ENCODE data around the gene NATD1.

NATD1 gene

DNA sequence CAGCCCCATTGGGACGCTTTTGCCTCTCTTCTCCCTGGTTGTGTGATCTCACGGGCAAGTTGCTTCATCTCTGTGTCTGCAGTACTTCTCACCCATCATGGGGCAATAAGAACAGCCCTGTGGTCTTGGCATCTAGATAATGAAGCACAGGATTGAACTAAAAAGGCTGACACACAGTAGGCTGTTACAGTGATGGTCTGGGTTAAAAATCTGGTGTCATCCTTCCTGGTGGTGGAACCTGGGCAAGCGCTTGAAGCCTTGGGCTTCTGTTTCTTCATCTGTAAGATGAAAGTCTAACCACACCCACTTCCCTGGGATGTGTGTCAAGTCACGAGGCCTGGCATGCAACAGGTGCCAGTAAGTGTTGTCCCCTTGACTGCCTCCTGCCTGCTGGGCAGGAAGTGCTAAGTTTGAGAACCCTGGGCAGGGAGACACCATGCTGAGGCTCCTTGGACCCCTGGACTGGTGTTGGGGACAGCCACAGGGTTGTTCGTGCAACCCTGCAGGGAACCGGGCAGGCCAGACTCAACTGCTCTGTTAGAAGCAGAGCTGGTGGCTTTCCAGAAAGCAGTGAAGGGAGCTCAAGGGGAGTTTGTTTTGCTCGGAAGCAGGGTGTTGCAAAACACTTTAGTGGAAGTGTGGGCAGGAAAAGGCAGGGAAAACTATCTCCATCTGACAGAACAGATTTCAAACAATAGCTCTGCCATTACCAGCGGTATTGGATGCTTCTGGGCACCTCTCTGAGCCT lies 25.4 kb upstream of the NATD1 start:
- Histone ChIP-seq H3K27me3 (ENCODE audit: insufficient read depth, low read depth) (no peaks in the 10 kb centered on the region), H3K4me2 (no peak overlapping the region), H3K4me3 (IDR thresholded peaks at IDR 0.05; ENCODE audit: insufficient read depth, low read depth, low read length) (no peak overlapping the region), H4K20me1 (ENCODE audit: insufficient read depth) (no peaks in the 10 kb centered on the region), H3K4me1 (ENCODE audit: low read depth, poor library complexity, severe bottlenecking) (peaks cover 5% of the 10 kb centered on the region), H3K27ac (no peak overlapping the region), H3K9ac (no peak overlapping the region), H3K36me3 (ENCODE audit: insufficient read depth) (no peaks in the 10 kb centered on the region), H2AFZ (ENCODE audit: low read depth) (no peak overlapping the region), H3K79me2 (ENCODE audit: insufficient read depth, low read depth) (no peaks in the 10 kb centered on the region)
- TF ChIP-seq, protein P1, sequence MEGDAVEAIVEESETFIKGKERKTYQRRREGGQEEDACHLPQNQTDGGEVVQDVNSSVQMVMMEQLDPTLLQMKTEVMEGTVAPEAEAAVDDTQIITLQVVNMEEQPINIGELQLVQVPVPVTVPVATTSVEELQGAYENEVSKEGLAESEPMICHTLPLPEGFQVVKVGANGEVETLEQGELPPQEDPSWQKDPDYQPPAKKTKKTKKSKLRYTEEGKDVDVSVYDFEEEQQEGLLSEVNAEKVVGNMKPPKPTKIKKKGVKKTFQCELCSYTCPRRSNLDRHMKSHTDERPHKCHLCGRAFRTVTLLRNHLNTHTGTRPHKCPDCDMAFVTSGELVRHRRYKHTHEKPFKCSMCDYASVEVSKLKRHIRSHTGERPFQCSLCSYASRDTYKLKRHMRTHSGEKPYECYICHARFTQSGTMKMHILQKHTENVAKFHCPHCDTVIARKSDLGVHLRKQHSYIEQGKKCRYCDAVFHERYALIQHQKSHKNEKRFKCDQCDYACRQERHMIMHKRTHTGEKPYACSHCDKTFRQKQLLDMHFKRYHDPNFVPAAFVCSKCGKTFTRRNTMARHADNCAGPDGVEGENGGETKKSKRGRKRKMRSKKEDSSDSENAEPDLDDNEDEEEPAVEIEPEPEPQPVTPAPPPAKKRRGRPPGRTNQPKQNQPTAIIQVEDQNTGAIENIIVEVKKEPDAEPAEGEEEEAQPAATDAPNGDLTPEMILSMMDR (conservative IDR thresholded peaks at IDR 0.05; ENCODE audit: low read depth, low read length): no peak

DNA sequence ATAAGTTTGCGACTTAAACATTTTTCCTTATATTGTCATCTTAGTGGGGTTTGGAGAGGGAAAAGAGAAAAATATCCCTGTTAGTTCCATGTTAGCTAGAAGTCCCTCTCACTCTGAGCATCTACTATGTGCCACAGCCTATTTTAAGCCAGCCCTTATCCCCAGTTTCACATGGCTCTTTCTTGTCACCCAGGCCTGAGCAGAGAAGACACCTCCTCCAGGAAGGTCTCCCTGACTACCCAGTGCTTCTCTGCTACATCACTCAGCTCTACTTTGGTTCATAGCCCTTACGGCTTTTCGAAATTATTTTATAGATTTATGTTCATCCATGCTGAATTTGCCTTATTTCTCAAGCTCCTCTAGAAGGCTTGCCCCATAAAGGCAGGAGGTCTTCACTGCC lies 24.1 kb upstream of the NATD1 start:
- H2AFZ ChIP-seq (ENCODE audit: low read depth): no peak overlapping the region

DNA sequence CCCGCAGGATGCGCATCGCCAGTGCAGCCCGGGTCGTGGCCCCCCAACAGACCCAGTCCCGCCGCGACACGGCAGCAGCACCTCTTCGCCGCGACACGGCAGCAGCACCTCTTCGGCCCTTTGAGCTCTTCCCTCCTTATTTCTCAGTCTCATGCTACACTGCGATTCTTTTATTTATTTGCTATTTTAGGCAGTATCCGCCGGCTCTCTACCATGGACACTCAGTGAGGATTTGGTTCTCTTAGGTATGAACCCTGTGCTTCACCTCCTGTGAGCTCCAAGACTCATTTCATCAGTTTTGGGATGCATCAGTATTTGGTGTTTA lies 23.0 kb upstream of the NATD1 start:
- no peaks in the 10 kb centered on the region for H3K79me2 ChIP-seq (ENCODE audit: insufficient read depth, low read depth)
- H4K20me1 ChIP-seq (ENCODE audit: insufficient read depth): no peaks in the 10 kb centered on the region
- peak overlapping the region; percentile 75; the same call in 1 of the 2 replicates for H2AFZ ChIP-seq (ENCODE audit: low read depth)
- H3K36me3 ChIP-seq (ENCODE audit: insufficient read depth): no peaks in the 10 kb centered on the region
- TF ChIP-seq, protein P1 (conservative IDR thresholded peaks at IDR 0.05; ENCODE audit: low read depth, low read length): no peak
- peaks cover 5% of the 10 kb centered on the region for H3K4me1 ChIP-seq (ENCODE audit: low read depth, poor library complexity, severe bottlenecking)
- no peak overlapping the region for H3K27ac ChIP-seq
- H3K4me3 ChIP-seq (IDR thresholded peaks at IDR 0.05; ENCODE audit: insufficient read depth, low read depth, low read length): no peak overlapping the region
- H3K9ac ChIP-seq: no peak overlapping the region; the same call in 1 of the 2 replicates
- no peaks in the 10 kb centered on the region for H3K27me3 ChIP-seq (ENCODE audit: insufficient read depth, low read depth)
- H3K4me2 ChIP-seq: peak overlapping the region; percentile 33

More for the DNA sequence above, 24.1 kb upstream of the NATD1 start:
- TF ChIP-seq, protein P1 (conservative IDR thresholded peaks at IDR 0.05; ENCODE audit: low read depth, low read length): no peak
- Histone ChIP-seq H3K79me2 (ENCODE audit: insufficient read depth, low read depth) (no peaks in the 10 kb centered on the region), H3K4me3 (IDR thresholded peaks at IDR 0.05; ENCODE audit: insufficient read depth, low read depth, low read length) (no peak overlapping the region), H3K4me1 (ENCODE audit: low read depth, poor library complexity, severe bottlenecking) (peaks cover 5% of the 10 kb centered on the region), H3K36me3 (ENCODE audit: insufficient read depth) (no peaks in the 10 kb centered on the region), H3K4me2 (no peak overlapping the region), H3K27me3 (ENCODE audit: insufficient read depth, low read depth) (no peaks in the 10 kb centered on the region), H4K20me1 (ENCODE audit: insufficient read depth) (no peaks in the 10 kb centered on the region), H3K27ac (no peak overlapping the region), H3K9ac (no peak overlapping the region)

DNA sequence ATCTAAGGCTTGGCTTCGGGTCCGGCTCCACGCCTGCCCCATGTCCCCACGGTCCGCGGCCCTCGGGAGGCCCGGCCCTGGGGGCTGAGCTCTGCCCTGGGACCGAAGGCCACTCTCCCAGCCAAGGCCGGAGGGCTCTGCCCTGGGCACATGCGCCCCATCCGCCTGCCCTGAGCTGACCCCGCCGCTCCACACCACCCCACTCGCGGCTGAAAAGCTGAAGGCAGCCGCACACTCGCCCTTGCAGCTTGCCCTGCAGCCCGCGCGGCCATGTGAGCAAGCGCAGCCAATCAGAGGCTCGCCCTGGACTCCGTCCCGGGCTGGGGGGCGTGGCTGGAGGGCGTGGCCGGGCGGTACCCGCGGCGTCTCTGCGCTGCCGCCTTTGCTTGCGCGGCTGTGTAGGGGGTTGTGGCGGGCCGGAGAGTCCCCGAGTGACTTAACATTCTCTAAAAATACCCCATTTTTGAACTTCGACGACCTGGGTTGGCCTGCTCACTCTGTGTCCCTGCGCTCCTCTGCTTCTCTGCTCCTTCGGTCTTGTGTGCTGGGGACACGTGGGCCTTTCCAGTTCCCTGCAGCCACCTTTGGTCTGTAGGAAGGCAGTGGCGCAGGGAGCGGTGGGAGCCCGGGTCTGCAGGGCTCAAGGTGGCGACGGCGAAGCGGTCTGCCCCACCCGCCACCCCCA lies 22.5 kb upstream of the NATD1 start:
- TF ChIP-seq, protein P1 (conservative IDR thresholded peaks at IDR 0.05; ENCODE audit: low read depth, low read length): no peak
- no peaks in the 10 kb centered on the region for H3K27me3 ChIP-seq (ENCODE audit: insufficient read depth, low read depth)
- no peaks in the 10 kb centered on the region for H4K20me1 ChIP-seq (ENCODE audit: insufficient read depth)
- peak overlapping the region; percentile 75 for H2AFZ ChIP-seq (ENCODE audit: low read depth)
- H3K4me1 ChIP-seq (ENCODE audit: low read depth, poor library complexity, severe bottlenecking): peaks cover 5% of the 10 kb centered on the region
- H3K36me3 ChIP-seq (ENCODE audit: insufficient read depth): no peaks in the 10 kb centered on the region
- H3K4me3 ChIP-seq (IDR thresholded peaks at IDR 0.05; ENCODE audit: insufficient read depth, low read depth, low read length): no peak overlapping the region
- H3K4me2 ChIP-seq: peak overlapping the region; percentile 33
- H3K27ac ChIP-seq: no peak overlapping the region
- peak overlapping the region; percentile 18; the same call in 1 of the 2 replicates for H3K9ac ChIP-seq
- H3K79me2 ChIP-seq (ENCODE audit: insufficient read depth, low read depth): no peaks in the 10 kb centered on the region

Measured in KMS-11 (cell line).